IPS-NIHi11 (cell line): Measurements from ENCODE around the gene RANBP10.

Experiments used
- DNase-seq: peaks from one replicate; pipeline ENCODE4 v3.0.0; 2012; ENCODE audit warnings: mixed read lengths, low spot score

RANBP10 gene

GRCh38 chr16:67741118-67741517, 65.2 kb downstream of the RANBP10 start:
- no peak for DNase-seq

- DNase-seq = no peak
Measured at GRCh38 chr16:67740391-67740790, 66.0 kb downstream of the RANBP10 start.

- no peak for DNase-seq
Measured at GRCh38 chr16:67736858-67737257, 69.5 kb downstream of the RANBP10 start.

- no peak for DNase-seq
Measured at GRCh38 chr16:67734731-67735201, 71.6 kb downstream of the RANBP10 start.

- no peak for DNase-seq
Measured at GRCh38 chr16:67733734-67734470, 72.5 kb downstream of the RANBP10 start.

GRCh38 chr16:67731753-67732095, 74.6 kb downstream of the RANBP10 start:
- no peak for DNase-seq

GRCh38 chr16:67731071-67731752, 75.1 kb downstream of the RANBP10 start:
- no peak for DNase-seq

- no peak for DNase-seq
Measured at GRCh38 chr16:67730326-67730725, 76.0 kb downstream of the RANBP10 start.

- DNase-seq = no peak
Measured at GRCh38 chr16:67729636-67730248, 76.6 kb downstream of the RANBP10 start.

GRCh38 chr16:67727521-67728485, 78.6 kb downstream of the RANBP10 start:
- peak; percentile 5 for DNase-seq

GRCh38 chr16:67726106-67727034, 80.0 kb downstream of the RANBP10 start:
- DNase-seq = peak; percentile 3

- no peak for DNase-seq
Measured at GRCh38 chr16:67723911-67724305, 82.5 kb downstream of the RANBP10 start.

GRCh38 chr16:67723151-67723910, 83.0 kb downstream of the RANBP10 start:
- peak; percentile 4 for DNase-seq

GRCh38 chr16:67720236-67720635, 86.1 kb downstream of the RANBP10 start:
- DNase-seq = no peak

- peak; percentile 46 for DNase-seq
Measured at GRCh38 chr16:67719778-67720144, 86.6 kb downstream of the RANBP10 start.

GRCh38 chr16:67719048-67719777, 87.1 kb downstream of the RANBP10 start, which contains the start of gene GFOD2:
Gene GFOD2 (minus strand): TSS chr16:67719316. CDS start chr16:67685715, 33,601 bp downstream.
- peak; percentile 100 for DNase-seq

GRCh38 chr16:67718668-67719047, 87.7 kb downstream of the RANBP10 start:
- peak; percentile 46 for DNase-seq

GRCh38 chr16:67716097-67716496, 90.3 kb downstream of the RANBP10 start:
- no peak for DNase-seq

GRCh38 chr16:67714522-67714921, 91.8 kb downstream of the RANBP10 start:
- no peak for DNase-seq
